Measurements from ENCODE around the gene C19orf85.

DNA sequence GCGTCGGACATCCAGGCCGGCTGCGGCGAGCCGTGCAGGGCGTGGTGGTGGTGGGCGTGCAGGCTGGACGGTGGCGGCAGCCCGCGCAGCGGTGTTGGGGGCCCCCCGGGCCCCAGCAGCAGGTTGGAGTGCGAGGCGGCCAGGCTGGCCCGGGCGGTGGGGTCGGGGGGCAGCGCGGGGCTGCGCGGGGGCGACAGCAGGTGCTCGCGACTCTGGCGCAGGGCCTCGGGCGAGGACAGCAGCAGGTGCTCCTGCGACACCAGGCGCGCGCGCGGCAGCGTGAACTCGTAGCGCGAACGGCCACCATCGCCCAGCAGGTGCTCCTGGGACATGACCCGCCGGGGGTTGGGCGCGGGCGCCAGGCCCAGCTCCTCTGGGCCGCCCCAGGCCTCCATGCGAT, 31.3 kb downstream of the C19orf85 start:
- TF ChIP-seq CTCF (conservative IDR thresholded peaks at IDR 0.05) = no peak
- no peak for TF ChIP-seq EZH2 (IDR thresholded peaks at IDR 0.05; ENCODE audit: low read depth)

Measured in PC-9 (cell line).